ENCODE measurements around the gene MEPE. TPM values are rescaled to one million over a fixed set of nuclear protein-coding genes. Genes with fewer than 3 reads are reported as not detected.

The MEPE gene
- total RNA-seq, 1 experiment from 2014 or later: not detected

- H3K9ac ChIP-seq (ENCODE audit: low read length): no peak overlapping the region
- intact Hi-C loops (cut with micrococcal nuclease): no loop called here
- TF ChIP-seq CBX3 (IDR thresholded peaks at IDR 0.05; ENCODE audit: low read depth): no peak
- TF ChIP-seq JUND (IDR thresholded peaks at IDR 0.05): no peak
- TF ChIP-seq ZFX (IDR thresholded peaks at IDR 0.05): no peak
- TF ChIP-seq, protein P1, sequence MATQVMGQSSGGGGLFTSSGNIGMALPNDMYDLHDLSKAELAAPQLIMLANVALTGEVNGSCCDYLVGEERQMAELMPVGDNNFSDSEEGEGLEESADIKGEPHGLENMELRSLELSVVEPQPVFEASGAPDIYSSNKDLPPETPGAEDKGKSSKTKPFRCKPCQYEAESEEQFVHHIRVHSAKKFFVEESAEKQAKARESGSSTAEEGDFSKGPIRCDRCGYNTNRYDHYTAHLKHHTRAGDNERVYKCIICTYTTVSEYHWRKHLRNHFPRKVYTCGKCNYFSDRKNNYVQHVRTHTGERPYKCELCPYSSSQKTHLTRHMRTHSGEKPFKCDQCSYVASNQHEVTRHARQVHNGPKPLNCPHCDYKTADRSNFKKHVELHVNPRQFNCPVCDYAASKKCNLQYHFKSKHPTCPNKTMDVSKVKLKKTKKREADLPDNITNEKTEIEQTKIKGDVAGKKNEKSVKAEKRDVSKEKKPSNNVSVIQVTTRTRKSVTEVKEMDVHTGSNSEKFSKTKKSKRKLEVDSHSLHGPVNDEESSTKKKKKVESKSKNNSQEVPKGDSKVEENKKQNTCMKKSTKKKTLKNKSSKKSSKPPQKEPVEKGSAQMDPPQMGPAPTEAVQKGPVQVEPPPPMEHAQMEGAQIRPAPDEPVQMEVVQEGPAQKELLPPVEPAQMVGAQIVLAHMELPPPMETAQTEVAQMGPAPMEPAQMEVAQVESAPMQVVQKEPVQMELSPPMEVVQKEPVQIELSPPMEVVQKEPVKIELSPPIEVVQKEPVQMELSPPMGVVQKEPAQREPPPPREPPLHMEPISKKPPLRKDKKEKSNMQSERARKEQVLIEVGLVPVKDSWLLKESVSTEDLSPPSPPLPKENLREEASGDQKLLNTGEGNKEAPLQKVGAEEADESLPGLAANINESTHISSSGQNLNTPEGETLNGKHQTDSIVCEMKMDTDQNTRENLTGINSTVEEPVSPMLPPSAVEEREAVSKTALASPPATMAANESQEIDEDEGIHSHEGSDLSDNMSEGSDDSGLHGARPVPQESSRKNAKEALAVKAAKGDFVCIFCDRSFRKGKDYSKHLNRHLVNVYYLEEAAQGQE (IDR thresholded peaks at IDR 0.05; ENCODE audit: low read depth): no peak
- no peak for TF ChIP-seq SRF (IDR thresholded peaks at IDR 0.05; ENCODE audit: low read depth)
- no peak for TF ChIP-seq SP1 (IDR thresholded peaks at IDR 0.05; ENCODE audit: low read depth)
- TF ChIP-seq EZH2phosphoT487 (IDR thresholded peaks at IDR 0.05; ENCODE audit: borderline replicate concordance): no peak
- no peak for TF ChIP-seq CEBPB (IDR thresholded peaks at IDR 0.05; ENCODE audit: low read depth)
- H3K79me2 ChIP-seq (ENCODE audit: insufficient read depth, low read length): no peaks in the 10 kb centered on the region
- H4K20me1 ChIP-seq (ENCODE audit: insufficient read depth): no peaks in the 10 kb centered on the region
- no peak for ATAC-seq
- ChIA-PET RAD21 (ENCODE audit: low non-redundant PET in 1 of 2, low total read pairs in 2 of 2, uncharacterized antibody in 2 of 2, unreplicated experiment in 2 of 2) (no interaction called here), CTCF (no interaction called here), POLR2A (no interaction called here)
- no peak overlapping the region for H2AFZ ChIP-seq (ENCODE audit: low read depth, low read length, poor library complexity, severe bottlenecking)
- H3K9me2 ChIP-seq (ENCODE audit: insufficient read depth): no peaks in the 10 kb centered on the region
- H3K4me1 ChIP-seq (ENCODE audit: control insufficient read depth in 1 of 2, insufficient read depth in 2 of 2, low read length in 2 of 2): no peaks in the 10 kb centered on the region
- H3K4me2 ChIP-seq (ENCODE audit: low read length): no peak overlapping the region
- no peaks in the 10 kb centered on the region for H3K9me3 ChIP-seq (ENCODE audit: control insufficient read depth in 1 of 2, insufficient read depth in 1 of 2, low read depth in 1 of 2, low read length in 2 of 2)
- H3K27me3 ChIP-seq (ENCODE audit: insufficient read depth, low read length): no peaks in the 10 kb centered on the region
- no peak overlapping the region for H3K27ac ChIP-seq (ENCODE audit: low read depth, low read length)
- DNase-seq (ENCODE audit: low read depth, low spot score): no peak
- no peaks in the 10 kb centered on the region for H3K36me3 ChIP-seq (ENCODE audit: control insufficient read depth in 1 of 2, insufficient read depth in 2 of 2, low read length in 2 of 2)
- H3K4me3 ChIP-seq (replicated peaks in 1 of 2; ENCODE audit: low read depth in 1 of 2, low read length in 2 of 2): no peak overlapping the region
- no TSS peak for BruUV-seq (replicated peaks)
Measured at GRCh38 chr4:87881115-87881514, 48.3 kb downstream of the MEPE start.

GRCh38 chr4:87882321-87882720, 49.6 kb downstream of the MEPE start:
- Histone ChIP-seq H3K4me2 (ENCODE audit: low read length) (no peak overlapping the region), H3K9ac (ENCODE audit: low read length) (no peak overlapping the region), H3K4me1 (ENCODE audit: control insufficient read depth in 1 of 2, insufficient read depth in 2 of 2, low read length in 2 of 2) (no peaks in the 10 kb centered on the region), H2AFZ (ENCODE audit: low read depth, low read length, poor library complexity, severe bottlenecking) (no peak overlapping the region), H3K27ac (ENCODE audit: low read depth, low read length) (no peak overlapping the region), H3K27me3 (ENCODE audit: insufficient read depth, low read length) (no peaks in the 10 kb centered on the region), H3K4me3 (replicated peaks in 1 of 2; ENCODE audit: low read depth in 1 of 2, low read length in 2 of 2) (no peak overlapping the region), H3K9me2 (ENCODE audit: insufficient read depth) (no peaks in the 10 kb centered on the region), H4K20me1 (ENCODE audit: insufficient read depth) (no peaks in the 10 kb centered on the region), H3K79me2 (ENCODE audit: insufficient read depth, low read length) (no peaks in the 10 kb centered on the region), H3K36me3 (ENCODE audit: control insufficient read depth in 1 of 2, insufficient read depth in 2 of 2, low read length in 2 of 2) (no peaks in the 10 kb centered on the region), H3K9me3 (ENCODE audit: control insufficient read depth in 1 of 2, insufficient read depth in 1 of 2, low read depth in 1 of 2, low read length in 2 of 2) (no peaks in the 10 kb centered on the region)
- ChIA-PET POLR2A (no interaction called here), CTCF (interaction anchor here (0.8 kb wide), 1 partner anchor 92 kb away, joined by 3 read pairs; no protein-coding TSS in a partner anchor), RAD21 (ENCODE audit: low non-redundant PET in 1 of 2, low total read pairs in 2 of 2, uncharacterized antibody in 2 of 2, unreplicated experiment in 2 of 2) (no interaction called here)
- no peak for DNase-seq (ENCODE audit: low read depth, low spot score)
- no TSS peak for BruUV-seq (replicated peaks)
- ATAC-seq: no peak
- intact Hi-C loops (cut with micrococcal nuclease): no loop called here
- TF ChIP-seq FOSL1 (IDR thresholded peaks at IDR 0.05; ENCODE audit: low read depth) (no peak), YY1 (IDR thresholded peaks at IDR 0.05; ENCODE audit: extremely low read depth, insufficient replicate concordance, low read depth, low read length) (no peak), EZH2phosphoT487 (IDR thresholded peaks at IDR 0.05; ENCODE audit: borderline replicate concordance) (no peak), SIN3A (IDR thresholded peaks at IDR 0.05; ENCODE audit: low read depth) (no peak), SRF (IDR thresholded peaks at IDR 0.05; ENCODE audit: low read depth) (no peak), EZH2 (IDR thresholded peaks at IDR 0.05) (no peak), SP1 (IDR thresholded peaks at IDR 0.05; ENCODE audit: low read depth) (no peak), JUND (IDR thresholded peaks at IDR 0.05) (no peak), MAX (IDR thresholded peaks at IDR 0.05) (no peak), ATF3 (IDR thresholded peaks at IDR 0.05) (no peak), RAD21 (IDR thresholded peaks at IDR 0.05; ENCODE audit: low read depth) (no peak)
- TF ChIP-seq, protein P2, sequence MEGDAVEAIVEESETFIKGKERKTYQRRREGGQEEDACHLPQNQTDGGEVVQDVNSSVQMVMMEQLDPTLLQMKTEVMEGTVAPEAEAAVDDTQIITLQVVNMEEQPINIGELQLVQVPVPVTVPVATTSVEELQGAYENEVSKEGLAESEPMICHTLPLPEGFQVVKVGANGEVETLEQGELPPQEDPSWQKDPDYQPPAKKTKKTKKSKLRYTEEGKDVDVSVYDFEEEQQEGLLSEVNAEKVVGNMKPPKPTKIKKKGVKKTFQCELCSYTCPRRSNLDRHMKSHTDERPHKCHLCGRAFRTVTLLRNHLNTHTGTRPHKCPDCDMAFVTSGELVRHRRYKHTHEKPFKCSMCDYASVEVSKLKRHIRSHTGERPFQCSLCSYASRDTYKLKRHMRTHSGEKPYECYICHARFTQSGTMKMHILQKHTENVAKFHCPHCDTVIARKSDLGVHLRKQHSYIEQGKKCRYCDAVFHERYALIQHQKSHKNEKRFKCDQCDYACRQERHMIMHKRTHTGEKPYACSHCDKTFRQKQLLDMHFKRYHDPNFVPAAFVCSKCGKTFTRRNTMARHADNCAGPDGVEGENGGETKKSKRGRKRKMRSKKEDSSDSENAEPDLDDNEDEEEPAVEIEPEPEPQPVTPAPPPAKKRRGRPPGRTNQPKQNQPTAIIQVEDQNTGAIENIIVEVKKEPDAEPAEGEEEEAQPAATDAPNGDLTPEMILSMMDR (IDR thresholded peaks at IDR 0.05 in 2 of 3, conservative IDR thresholded peaks at IDR 0.05 in 1 of 3; ENCODE audit: borderline replicate concordance in 1 of 3, insufficient read depth in 1 of 3, low read depth in 2 of 3, low read length in 2 of 3): no peak
